Lower lobe of right lung (tissue), 2 donors: Measurements from ENCODE around the gene TSPAN17. TPM values are rescaled to one million over a fixed set of nuclear protein-coding genes. Genes with fewer than 3 reads are reported as not detected.

Experiments
- ATAC-seq, 2 donors: fragments of 200-7000 bp; cut with Tn5 transposase; one replicate each; pipeline ENCODE4 v1.9.1; 2020 to 2022; ENCODE audit warnings: mild to moderate bottlenecking in 2 of 2, moderate library complexity in 2 of 2
- DNase-seq: peaks from one replicate; pipeline ENCODE4 v3.0.0-alpha.2; 2020
- H3K27ac ChIP-seq: fragments of 200-600 bp; one replicate; pipeline ENCODE4 v1.8.0; 2022
- H3K27me3 ChIP-seq: fragments of 200-600 bp; one replicate; pipeline ENCODE4 v1.8.0; 2022; ENCODE audit warnings: low read depth
- H3K36me3 ChIP-seq: fragments of 200-600 bp; one replicate; pipeline ENCODE4 v1.8.0; 2022; ENCODE audit warnings: mild to moderate bottlenecking
- H3K4me1 ChIP-seq: fragments of 200-600 bp; one replicate; pipeline ENCODE4 v1.8.0; 2022
- H3K4me3 ChIP-seq: fragments of 200-600 bp; one replicate; pipeline ENCODE4 v1.8.0; 2022; ENCODE audit warnings: mild to moderate bottlenecking
- H3K9me3 ChIP-seq: fragments of 200-600 bp; one replicate; pipeline ENCODE4 v1.8.0; 2022
- CTCF ChIP-seq: fragments of 200-600 bp; IDR thresholded peaks from one replicate; pipeline ENCODE4 v1.8.0; 2022; ENCODE audit warnings: antibody characterized with exemption, mild to moderate bottlenecking
- intact Hi-C: fragments of 100-400 bp; cut with DNase I; formaldehyde crosslinking; loops from one replicate; pipeline ENCODE4 v1.11.0; 2022
- total RNA-seq: library from RNA; stranded (reverse); fragmentation: NEBNext Ultra II Directional; extraction: Animal tissue kit (Norgen Biotek cat#: 25700); gene quantifications from one replicate; pipeline ENCODE4 v1.2.1, GENCODE V29; 2021
- donor health status: DM: no; HTN: yes; CAD: no; lungs with severe emphysema.

The TSPAN17 gene
- total RNA-seq, 1 donor from 2014 or later, result 32.3 TPM

GRCh38 chr5:176678584-176678983 lies 31.3 kb downstream of the TSPAN17 start:
- Histone ChIP-seq H3K9me3 (no peaks in the 10 kb centered on the region), H3K27me3 (peaks cover 57% of the 10 kb centered on the region), H3K4me3 (no peak overlapping the region), H3K27ac (no peak overlapping the region), H3K4me1 (peaks cover 9% of the 10 kb centered on the region), H3K36me3 (no peaks in the 10 kb centered on the region)
- DNase-seq, result no peak
- no peak for TF ChIP-seq CTCF
- ATAC-seq, result no peak
- intact Hi-C loops, result no loop called here

- TF ChIP-seq CTCF, result no peak
- Histone ChIP-seq H3K4me3 (no peak overlapping the region), H3K9me3 (no peaks in the 10 kb centered on the region), H3K27ac (no peak overlapping the region), H3K4me1 (peaks cover 9% of the 10 kb centered on the region), H3K27me3 (peaks cover 51% of the 10 kb centered on the region), H3K36me3 (no peaks in the 10 kb centered on the region)
- intact Hi-C loops, result no loop called here
- DNase-seq, result no peak
- ATAC-seq, result no peak
These were observed 32.3 kb downstream of the TSPAN17 start for GRCh38 chr5:176679365-176680225.

GRCh38 chr5:176680226-176680563 lies 32.9 kb downstream of the TSPAN17 start:
- Histone ChIP-seq H3K36me3 (no peaks in the 10 kb centered on the region), H3K4me1 (peaks cover 9% of the 10 kb centered on the region), H3K27me3 (peaks cover 50% of the 10 kb centered on the region), H3K4me3 (no peak overlapping the region), H3K27ac (no peak overlapping the region), H3K9me3 (no peaks in the 10 kb centered on the region)
- no peak for DNase-seq
- TF ChIP-seq CTCF, result no peak
- intact Hi-C loops, result no loop called here
- ATAC-seq, result no peak

- Histone ChIP-seq H3K9me3 (no peaks in the 10 kb centered on the region), H3K4me3 (no peak overlapping the region), H3K36me3 (no peaks in the 10 kb centered on the region), H3K27ac (no peak overlapping the region), H3K27me3 (peaks cover 50% of the 10 kb centered on the region), H3K4me1 (peaks cover 9% of the 10 kb centered on the region)
- no peak for DNase-seq
- intact Hi-C loops, result no loop called here
- no peak for TF ChIP-seq CTCF
- no peak for ATAC-seq
These were observed 34.8 kb downstream of the TSPAN17 start for GRCh38 chr5:176682016-176682531.

- peaks cover 55% of the 10 kb centered on the region for H3K27me3 ChIP-seq
- H3K9me3 ChIP-seq, result no peaks in the 10 kb centered on the region
- DNase-seq (no peak), ATAC-seq (no peak)
- no peak for TF ChIP-seq CTCF
- H3K27ac ChIP-seq, result no peak overlapping the region
- intact Hi-C loops, result no loop called here
- H3K36me3 ChIP-seq, result no peaks in the 10 kb centered on the region
- H3K4me1 ChIP-seq, result peaks cover 5% of the 10 kb centered on the region
- H3K4me3 ChIP-seq, result no peak overlapping the region
These were observed 37.7 kb downstream of the TSPAN17 start for GRCh38 chr5:176685010-176685409.
